ENCODE measurements around the gene LTB4R. TPM values are rescaled to one million over a fixed set of nuclear protein-coding genes. Genes with fewer than 3 reads are reported as not detected.
"Not testable (repeated sequence)": the region's sequence is repeated elsewhere in the genome, so short reads cannot be mapped to it uniquely, and the experiment has no call there.

Gene LTB4R
- total RNA-seq, 1 donor from 2014 or later, result 0.06 TPM

- DNase-seq (ENCODE audit: low read depth), result no peak
- no peak overlapping the region for H3K4me3 ChIP-seq (ENCODE audit: low read depth, low read length)
- no peak for TF ChIP-seq CTCF (conservative IDR thresholded peaks at IDR 0.05; ENCODE audit: low read depth, low read length)
Measured at GRCh38 chr14:24324024-24324423, 12.7 kb downstream of the LTB4R start.

- H3K4me3 ChIP-seq (ENCODE audit: low read depth, low read length), result no peak overlapping the region
- DNase-seq (ENCODE audit: low read depth), result no peak
- no peak for TF ChIP-seq CTCF (conservative IDR thresholded peaks at IDR 0.05; ENCODE audit: low read depth, low read length)
Measured at GRCh38 chr14:24325041-24325530, 13.8 kb downstream of the LTB4R start.

- TF ChIP-seq CTCF (conservative IDR thresholded peaks at IDR 0.05; ENCODE audit: low read depth, low read length), result no peak
- no peak overlapping the region for H3K4me3 ChIP-seq (ENCODE audit: low read depth, low read length)
- no peak for DNase-seq (ENCODE audit: low read depth)
Measured at GRCh38 chr14:24325963-24326362, 14.7 kb downstream of the LTB4R start.

DNA sequence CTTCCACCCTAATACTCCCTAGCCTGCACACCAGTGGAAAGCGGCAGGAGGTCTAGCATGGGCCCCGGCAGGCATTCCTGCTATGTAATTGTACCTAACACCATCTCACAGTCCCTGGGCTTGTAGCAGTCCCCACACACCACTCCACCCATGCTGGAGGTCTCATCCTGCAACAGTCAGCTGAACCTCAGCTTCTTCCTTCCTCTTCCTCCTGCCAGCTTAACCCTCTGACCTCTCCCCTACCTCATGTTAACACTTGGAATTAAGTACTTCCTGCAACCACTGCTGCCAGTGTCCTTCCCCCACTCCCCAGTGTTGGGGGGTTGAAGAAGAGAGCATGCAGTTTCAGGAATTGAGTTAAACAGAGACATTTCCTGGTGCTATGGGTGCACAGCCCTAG lies 16.0 kb downstream of the LTB4R start:
- no peak for DNase-seq (ENCODE audit: low read depth)
- no peak overlapping the region for H3K4me3 ChIP-seq (ENCODE audit: low read depth, low read length)
- no peak for TF ChIP-seq CTCF (conservative IDR thresholded peaks at IDR 0.05; ENCODE audit: low read depth, low read length)

DNA sequence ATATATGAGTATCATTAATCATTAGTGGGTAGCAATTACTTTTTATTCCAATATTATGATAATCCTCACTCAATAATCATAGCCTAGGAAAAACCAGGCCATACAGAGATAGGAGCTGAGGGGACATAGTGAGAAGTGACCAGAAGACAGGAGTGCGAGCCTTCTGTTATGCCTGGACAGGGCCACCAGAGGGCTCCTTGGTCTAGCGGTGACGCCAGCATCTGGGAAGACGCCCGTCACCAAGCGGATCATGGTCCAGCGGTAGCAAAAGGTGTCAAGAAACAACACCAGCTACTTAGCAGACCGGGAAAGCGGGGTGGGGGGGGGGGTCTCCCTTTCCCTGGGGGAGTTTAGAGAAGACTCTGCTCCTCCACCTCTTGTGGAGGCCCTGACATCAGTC lies 16.6 kb downstream of the LTB4R start:
- not testable (repeated sequence) for DNase-seq (ENCODE audit: low read depth)

DNA sequence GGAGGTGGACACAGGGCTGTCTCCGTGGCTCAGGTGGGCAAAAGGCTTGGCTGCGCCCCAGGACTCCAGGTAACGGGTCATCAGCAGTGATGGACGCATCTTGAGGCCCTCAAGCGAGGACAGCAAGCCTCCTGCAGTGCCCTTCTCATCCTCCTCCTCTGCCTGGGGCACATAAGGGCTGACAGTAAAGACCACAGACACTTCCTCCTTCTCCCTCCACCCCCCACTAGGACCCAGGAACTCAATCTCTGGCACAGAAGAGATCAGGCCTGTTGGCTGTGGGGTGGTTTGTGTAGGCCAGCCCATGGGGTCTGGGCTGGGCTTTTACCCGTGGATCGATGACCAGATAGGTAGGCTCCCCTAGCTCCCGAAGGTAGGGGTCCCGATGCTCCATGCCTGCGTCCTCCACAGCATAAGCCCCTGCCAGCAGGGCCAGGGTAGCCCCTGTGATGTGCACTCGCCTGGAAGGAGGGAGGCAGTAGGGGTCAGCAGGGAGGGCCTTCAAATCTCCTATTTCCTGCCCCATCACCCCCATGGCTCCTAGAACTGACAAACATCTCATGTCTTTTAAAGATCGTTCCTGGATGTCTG lies 17.9 kb downstream of the LTB4R start:
- no peak for TF ChIP-seq CTCF (conservative IDR thresholded peaks at IDR 0.05; ENCODE audit: low read depth, low read length)
- no peak overlapping the region for H3K4me3 ChIP-seq (ENCODE audit: low read depth, low read length)
- no peak for DNase-seq (ENCODE audit: low read depth)

More for the DNA sequence above, 16.6 kb downstream of the LTB4R start:
- peak; percentile 40 for TF ChIP-seq CTCF (conservative IDR thresholded peaks at IDR 0.05; ENCODE audit: low read depth, low read length)
- not testable (repeated sequence) for H3K4me3 ChIP-seq (ENCODE audit: low read depth, low read length)

DNA sequence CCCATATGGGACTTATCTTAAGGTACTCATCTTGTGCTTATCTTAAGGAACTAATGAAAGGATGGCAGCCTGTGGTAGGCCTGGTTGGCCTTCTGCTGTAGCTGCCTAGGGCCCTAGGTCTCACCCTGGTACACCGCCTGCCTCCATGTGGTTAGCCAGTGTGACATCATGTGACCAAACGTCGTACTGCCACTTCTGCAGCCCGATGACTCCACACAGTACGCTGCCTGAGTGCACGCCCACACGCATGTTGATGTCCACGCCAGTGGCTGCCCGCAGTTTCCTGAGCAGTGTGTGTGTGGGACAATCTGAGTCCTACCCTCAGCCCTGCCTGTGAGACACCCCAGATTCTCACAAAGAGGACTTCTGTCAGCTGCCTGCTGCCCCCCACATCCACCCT lies 18.4 kb downstream of the LTB4R start:
- no peak for DNase-seq (ENCODE audit: low read depth)
- TF ChIP-seq CTCF (conservative IDR thresholded peaks at IDR 0.05; ENCODE audit: low read depth, low read length), result no peak
- H3K4me3 ChIP-seq (ENCODE audit: low read depth, low read length), result no peak overlapping the region
